ENCODE measurements around the gene BIN2. TPM values are rescaled to one million over a fixed set of nuclear protein-coding genes. Genes with fewer than 3 reads are reported as not detected.

The BIN2 gene
- total and polyA plus RNA-seq, 9 of the 15 experiments (the other 6 are each of a cell fraction or from before 2014, with no cell fraction given), result 0.04 to 0.39 (median 0.25) TPM; not detected in 1

DNA sequence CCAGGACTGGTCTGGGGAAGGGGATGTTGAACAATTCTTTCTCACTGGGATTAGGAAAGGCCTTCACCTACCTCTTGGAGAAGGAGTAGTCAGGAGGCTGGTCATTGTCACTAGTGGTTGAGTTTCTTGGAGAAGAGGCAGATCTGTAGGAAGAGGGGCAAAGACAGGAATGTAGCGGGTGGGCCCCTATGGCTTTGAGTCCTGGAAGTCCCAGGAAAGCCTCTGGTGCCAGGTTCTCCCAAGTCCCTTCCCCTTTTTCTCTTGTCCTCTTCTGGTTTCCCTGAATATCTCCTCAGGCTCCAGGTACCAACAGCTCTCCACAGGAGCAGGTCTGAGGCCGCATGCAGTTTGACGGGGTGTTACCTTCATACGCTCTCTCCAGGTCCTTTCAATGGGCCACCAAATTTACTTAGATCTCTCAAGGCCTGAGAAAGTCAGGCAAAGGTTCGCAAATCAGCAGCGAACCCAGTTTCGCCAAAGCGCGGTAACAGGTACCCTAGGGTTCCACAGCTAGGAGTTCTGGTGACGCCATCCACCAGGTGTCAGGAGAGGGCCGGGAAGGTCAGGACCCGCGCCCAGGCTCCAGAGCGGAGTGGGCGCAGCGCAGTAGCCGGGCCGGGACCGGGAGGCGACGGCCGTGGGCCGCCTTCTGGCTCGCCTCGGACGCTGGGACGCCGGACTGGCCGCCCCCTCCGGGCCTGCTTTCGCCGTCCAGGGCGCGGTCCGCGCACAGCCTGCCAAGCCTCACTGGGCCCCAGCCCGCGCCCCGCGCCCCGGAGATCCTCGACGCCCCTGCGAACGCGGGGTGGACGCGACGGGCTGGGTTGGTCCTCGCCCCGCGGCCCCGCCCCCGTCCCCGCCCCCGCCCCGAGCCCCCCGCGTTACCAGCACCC, 54.6 kb downstream of the BIN2 start (continued):
- TF ChIP-seq HDAC6 (IDR thresholded peaks at IDR 0.05; ENCODE audit: low read depth, low read length) (no peak), SP1 (CRISPR knock-in tag; IDR thresholded peaks at IDR 0.05) (peak; percentile 70), CXXC5 (CRISPR knock-in tag; IDR thresholded peaks at IDR 0.05) (peak; percentile 76), STAG1 (CRISPR knock-in tag; IDR thresholded peaks at IDR 0.05; ENCODE audit: borderline replicate concordance) (peak; percentile 70), NFIC (IDR thresholded peaks at IDR 0.05) (peak; percentile 48), NR2C2 (CRISPR knock-in tag; IDR thresholded peaks at IDR 0.05) (peak; percentile 71; the same call in 1 of the 2 replicates), NR2C2 (tag; IDR thresholded peaks at IDR 0.05) (no peak), KLF13 (tag; IDR thresholded peaks at IDR 0.05; ENCODE audit: borderline replicate concordance, low read depth) (peak; percentile 52; the same call in 1 of the 2 replicates), ZEB2 (IDR thresholded peaks at IDR 0.05) (peak; percentile 32; the same call in 1 of the 2 replicates), MYC (IDR thresholded peaks at IDR 0.05; ENCODE audit: low read depth, low read length) (0 out of 2 replicates have a peak, but pooled peaks have one; percentile 18), MYC (CRISPR knock-in tag; IDR thresholded peaks at IDR 0.05; ENCODE audit: borderline replicate concordance, low read depth) (no peak), NFYB (IDR thresholded peaks at IDR 0.05; ENCODE audit: extremely low read depth, insufficient read length) (no peak), JUND (IDR thresholded peaks at IDR 0.05; ENCODE audit: borderline replicate concordance, low read depth, low read length) (peak; percentile 29; the same call in 1 of the 2 replicates), JUND (tag; IDR thresholded peaks at IDR 0.05; ENCODE audit: borderline replicate concordance, low read depth, low read length) (peak; percentile 19; the same call in 1 of the 3 replicates)
- TF ChIP-seq, protein P1, sequence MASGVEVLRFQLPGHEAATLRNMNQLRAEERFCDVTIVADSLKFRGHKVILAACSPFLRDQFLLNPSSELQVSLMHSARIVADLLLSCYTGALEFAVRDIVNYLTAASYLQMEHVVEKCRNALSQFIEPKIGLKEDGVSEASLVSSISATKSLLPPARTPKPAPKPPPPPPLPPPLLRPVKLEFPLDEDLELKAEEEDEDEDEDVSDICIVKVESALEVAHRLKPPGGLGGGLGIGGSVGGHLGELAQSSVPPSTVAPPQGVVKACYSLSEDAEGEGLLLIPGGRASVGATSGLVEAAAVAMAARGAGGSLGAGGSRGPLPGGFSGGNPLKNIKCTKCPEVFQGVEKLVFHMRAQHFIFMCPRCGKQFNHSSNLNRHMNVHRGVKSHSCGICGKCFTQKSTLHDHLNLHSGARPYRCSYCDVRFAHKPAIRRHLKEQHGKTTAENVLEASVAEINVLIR (CRISPR knock-in tag; IDR thresholded peaks at IDR 0.05), result no peak
- TF ChIP-seq, protein P2, sequence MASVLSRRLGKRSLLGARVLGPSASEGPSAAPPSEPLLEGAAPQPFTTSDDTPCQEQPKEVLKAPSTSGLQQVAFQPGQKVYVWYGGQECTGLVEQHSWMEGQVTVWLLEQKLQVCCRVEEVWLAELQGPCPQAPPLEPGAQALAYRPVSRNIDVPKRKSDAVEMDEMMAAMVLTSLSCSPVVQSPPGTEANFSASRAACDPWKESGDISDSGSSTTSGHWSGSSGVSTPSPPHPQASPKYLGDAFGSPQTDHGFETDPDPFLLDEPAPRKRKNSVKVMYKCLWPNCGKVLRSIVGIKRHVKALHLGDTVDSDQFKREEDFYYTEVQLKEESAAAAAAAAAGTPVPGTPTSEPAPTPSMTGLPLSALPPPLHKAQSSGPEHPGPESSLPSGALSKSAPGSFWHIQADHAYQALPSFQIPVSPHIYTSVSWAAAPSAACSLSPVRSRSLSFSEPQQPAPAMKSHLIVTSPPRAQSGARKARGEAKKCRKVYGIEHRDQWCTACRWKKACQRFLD (CRISPR knock-in tag; IDR thresholded peaks at IDR 0.05), result peak; percentile 76; the same call in 1 of the 2 replicates
- TF ChIP-seq, protein P3, sequence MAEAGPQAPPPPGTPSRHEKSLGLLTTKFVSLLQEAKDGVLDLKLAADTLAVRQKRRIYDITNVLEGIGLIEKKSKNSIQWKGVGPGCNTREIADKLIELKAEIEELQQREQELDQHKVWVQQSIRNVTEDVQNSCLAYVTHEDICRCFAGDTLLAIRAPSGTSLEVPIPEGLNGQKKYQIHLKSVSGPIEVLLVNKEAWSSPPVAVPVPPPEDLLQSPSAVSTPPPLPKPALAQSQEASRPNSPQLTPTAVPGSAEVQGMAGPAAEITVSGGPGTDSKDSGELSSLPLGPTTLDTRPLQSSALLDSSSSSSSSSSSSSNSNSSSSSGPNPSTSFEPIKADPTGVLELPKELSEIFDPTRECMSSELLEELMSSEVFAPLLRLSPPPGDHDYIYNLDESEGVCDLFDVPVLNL (CRISPR knock-in tag; IDR thresholded peaks at IDR 0.05; ENCODE audit: low read depth), result 0 out of 2 replicates have a peak, but pooled peaks have one; percentile 18
- TF ChIP-seq, protein P4, sequence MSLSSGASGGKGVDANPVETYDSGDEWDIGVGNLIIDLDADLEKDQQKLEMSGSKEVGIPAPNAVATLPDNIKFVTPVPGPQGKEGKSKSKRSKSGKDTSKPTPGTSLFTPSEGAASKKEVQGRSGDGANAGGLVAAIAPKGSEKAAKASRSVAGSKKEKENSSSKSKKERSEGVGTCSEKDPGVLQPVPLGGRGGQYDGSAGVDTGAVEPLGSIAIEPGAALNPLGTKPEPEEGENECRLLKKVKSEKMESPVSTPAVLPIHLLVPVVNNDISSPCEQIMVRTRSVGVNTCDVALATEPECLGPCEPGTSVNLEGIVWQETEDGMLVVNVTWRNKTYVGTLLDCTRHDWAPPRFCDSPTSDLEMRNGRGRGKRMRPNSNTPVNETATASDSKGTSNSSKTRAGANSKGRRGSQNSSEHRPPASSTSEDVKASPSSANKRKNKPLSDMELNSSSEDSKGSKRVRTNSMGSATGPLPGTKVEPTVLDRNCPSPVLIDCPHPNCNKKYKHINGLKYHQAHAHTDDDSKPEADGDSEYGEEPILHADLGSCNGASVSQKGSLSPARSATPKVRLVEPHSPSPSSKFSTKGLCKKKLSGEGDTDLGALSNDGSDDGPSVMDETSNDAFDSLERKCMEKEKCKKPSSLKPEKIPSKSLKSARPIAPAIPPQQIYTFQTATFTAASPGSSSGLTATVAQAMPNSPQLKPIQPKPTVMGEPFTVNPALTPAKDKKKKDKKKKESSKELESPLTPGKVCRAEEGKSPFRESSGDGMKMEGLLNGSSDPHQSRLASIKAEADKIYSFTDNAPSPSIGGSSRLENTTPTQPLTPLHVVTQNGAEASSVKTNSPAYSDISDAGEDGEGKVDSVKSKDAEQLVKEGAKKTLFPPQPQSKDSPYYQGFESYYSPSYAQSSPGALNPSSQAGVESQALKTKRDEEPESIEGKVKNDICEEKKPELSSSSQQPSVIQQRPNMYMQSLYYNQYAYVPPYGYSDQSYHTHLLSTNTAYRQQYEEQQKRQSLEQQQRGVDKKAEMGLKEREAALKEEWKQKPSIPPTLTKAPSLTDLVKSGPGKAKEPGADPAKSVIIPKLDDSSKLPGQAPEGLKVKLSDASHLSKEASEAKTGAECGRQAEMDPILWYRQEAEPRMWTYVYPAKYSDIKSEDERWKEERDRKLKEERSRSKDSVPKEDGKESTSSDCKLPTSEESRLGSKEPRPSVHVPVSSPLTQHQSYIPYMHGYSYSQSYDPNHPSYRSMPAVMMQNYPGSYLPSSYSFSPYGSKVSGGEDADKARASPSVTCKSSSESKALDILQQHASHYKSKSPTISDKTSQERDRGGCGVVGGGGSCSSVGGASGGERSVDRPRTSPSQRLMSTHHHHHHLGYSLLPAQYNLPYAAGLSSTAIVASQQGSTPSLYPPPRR (CRISPR knock-in tag; IDR thresholded peaks at IDR 0.05; ENCODE audit: borderline replicate concordance), result peak; percentile 84; the same call in 1 of the 2 replicates

All from K562 (cell line).